AG10803 (cell line): Measurements from ENCODE around the gene MYO1A.

ENCODE experiments used
- DNase-seq: peaks from one replicate; pipeline ENCODE4 v3.0.0; 2010; ENCODE audit warnings: low read depth
- H3K4me3 ChIP-seq: 2 replicates; pipeline ENCODE4 v1.5.1; 2011; ENCODE audit warnings: mild to moderate bottlenecking, low read length, control low read depth
- TF ChIP-seq, protein P1 (sequence below): conservative IDR thresholded peaks from 2 replicates; pipeline ENCODE4 v1.5.1; 2011; ENCODE audit warnings: mild to moderate bottlenecking, low read length, control low read depth, inconsistent platforms

Gene MYO1A

DNA sequence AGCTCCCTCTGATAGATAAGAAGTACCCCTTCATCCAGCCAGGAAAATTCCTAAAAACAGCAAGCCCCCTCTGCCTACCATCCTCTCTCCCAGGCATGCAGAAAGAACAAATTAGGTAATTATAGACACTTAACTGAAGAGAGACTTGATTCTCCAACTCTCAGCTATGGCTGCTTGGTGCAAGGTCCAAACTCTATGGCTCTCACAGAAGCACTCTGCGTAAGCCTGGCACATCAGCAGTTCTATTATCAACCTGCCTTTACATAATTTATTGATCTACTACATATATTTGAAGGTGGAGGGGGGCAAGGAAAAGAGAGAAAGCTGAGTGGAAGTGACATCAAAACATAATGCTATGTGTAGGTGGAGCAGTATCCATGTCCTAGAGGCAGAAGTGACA, 1.1 kb upstream of the MYO1A start:
- TF ChIP-seq, protein P1, sequence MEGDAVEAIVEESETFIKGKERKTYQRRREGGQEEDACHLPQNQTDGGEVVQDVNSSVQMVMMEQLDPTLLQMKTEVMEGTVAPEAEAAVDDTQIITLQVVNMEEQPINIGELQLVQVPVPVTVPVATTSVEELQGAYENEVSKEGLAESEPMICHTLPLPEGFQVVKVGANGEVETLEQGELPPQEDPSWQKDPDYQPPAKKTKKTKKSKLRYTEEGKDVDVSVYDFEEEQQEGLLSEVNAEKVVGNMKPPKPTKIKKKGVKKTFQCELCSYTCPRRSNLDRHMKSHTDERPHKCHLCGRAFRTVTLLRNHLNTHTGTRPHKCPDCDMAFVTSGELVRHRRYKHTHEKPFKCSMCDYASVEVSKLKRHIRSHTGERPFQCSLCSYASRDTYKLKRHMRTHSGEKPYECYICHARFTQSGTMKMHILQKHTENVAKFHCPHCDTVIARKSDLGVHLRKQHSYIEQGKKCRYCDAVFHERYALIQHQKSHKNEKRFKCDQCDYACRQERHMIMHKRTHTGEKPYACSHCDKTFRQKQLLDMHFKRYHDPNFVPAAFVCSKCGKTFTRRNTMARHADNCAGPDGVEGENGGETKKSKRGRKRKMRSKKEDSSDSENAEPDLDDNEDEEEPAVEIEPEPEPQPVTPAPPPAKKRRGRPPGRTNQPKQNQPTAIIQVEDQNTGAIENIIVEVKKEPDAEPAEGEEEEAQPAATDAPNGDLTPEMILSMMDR, result no peak
- H3K4me3 ChIP-seq, result no peak overlapping the region
- DNase-seq, result no peak

- no peak for DNase-seq
- H3K4me3 ChIP-seq, result no peak overlapping the region
- TF ChIP-seq, protein P1, result no peak
Measured at GRCh38 chr12:57049119-57049446, 846 bp downstream of the MYO1A start.

DNA sequence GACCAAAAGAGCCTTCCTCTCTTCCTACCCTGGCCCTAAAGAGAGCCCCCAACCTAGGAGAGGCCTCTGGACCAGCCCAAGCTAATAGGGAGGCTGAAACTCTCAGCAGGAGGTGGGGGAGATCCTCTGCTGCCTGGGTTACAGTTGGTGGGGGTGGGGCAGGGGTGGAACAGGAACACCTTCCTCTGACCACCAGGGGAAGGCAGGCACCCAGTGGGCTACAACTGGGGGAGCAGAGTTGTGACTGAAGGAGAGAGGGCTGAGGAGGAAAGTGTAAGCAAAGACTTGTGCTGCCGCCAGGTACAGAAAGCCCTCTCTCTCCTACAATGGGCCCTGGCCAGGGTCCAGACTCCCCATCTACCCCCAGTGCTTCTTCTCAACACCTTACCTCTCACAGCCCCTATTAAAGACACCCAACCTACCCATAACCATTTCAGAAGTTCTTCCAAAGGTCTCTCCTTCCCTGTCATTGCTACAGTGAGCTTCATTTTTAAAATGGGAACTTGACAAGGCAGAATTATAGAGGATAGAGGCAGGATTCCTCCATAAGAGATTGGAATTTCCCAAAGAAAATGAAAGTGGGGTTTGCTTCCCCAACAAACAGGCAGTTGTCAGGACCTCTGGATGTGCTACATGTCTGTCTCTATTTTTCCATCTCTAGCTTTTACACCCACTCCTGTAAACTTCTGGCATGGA, 1.4 kb downstream of the MYO1A start:
- TF ChIP-seq, protein P1, result no peak
- no peak for DNase-seq
- no peak overlapping the region for H3K4me3 ChIP-seq

- TF ChIP-seq, protein P1, result no peak
- H3K4me3 ChIP-seq, result no peak overlapping the region
- DNase-seq, result peak; percentile 33
Measured at GRCh38 chr12:57047981-57048380, 1.9 kb downstream of the MYO1A start.

DNA sequence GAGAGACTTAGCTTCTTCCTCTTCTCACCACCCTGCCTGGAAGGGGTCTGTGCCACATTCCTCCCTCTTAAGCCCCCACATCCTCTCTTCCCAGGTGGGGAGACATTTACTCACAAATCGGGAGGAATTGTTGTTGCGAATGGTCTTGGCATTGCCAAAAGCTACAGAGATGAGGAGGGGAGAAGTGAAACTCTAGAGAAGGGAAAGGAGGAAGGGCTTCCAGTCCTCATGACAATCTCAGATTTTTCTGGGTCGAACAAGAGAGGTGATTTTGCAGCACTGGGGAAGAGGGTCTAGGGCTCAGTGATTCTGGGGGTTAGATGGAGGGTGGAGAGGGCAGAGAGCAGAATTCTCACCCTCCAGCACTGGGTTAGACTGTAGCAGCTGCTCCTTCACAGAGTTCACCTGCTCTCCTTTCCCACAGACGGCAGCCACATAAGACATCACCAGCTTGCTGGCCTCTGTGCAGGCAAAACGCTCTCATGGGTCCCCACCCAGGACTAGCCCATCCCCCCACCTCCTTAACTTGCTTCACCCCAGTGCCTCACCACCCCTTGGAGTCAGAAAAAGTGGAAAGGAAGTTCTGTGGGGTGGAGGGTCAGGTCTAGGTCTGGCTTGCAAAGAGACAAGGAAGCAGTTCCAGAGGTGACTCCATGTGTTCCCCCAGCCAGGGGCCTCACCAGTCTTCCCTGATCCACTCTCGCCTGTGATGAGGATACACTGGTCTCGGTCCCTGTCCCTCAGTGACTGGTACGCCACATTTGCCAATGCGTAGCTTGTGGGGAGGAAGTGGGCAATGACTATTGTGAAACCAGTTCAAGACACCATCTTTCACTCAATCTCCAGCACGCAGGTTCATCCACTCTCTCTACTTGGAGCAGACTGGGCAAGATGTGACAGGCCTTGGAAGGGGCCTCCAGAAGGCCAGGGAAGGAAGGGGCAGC, 2.7 kb downstream of the MYO1A start:
- TF ChIP-seq, protein P1, result no peak
- H3K4me3 ChIP-seq, result no peak overlapping the region
- no peak for DNase-seq

DNA sequence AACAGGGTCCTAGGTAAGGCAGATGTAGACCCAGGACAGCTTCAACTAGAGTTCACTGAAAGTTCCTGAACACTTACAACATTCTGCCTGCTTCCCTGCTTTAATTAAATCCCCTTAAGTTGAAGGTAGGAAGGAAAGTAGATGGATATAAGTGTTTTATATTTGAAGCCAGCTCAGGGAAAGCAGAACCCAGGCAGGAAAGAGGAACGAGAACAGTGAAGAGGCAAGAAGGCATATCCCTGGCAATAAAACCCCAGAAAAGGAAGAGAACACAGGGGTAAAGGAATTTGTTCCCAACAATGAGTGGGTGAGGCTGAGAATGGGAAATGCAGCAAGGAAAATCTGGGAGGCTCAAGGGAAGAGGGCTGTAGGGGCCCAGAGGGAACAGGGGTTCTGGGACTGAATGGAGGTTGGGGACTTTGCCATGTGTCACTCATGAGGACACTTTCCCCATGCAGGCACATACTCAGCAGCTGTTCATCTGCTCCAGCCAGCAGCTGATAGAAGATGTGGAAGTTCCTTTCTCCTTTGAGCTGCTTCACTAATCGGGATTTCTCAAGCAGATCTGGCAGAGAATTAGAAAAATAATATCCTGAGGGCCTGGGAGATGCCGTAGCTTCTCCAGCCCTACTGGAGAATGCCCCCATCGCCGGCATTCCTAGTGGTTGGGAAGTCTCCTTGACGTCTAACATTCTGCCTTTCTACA, 3.7 kb downstream of the MYO1A start:
- TF ChIP-seq, protein P1, result no peak
- no peak for DNase-seq
- no peak overlapping the region for H3K4me3 ChIP-seq
